ENCODE results near the gene ELF2.

Gene ELF2

DNA sequence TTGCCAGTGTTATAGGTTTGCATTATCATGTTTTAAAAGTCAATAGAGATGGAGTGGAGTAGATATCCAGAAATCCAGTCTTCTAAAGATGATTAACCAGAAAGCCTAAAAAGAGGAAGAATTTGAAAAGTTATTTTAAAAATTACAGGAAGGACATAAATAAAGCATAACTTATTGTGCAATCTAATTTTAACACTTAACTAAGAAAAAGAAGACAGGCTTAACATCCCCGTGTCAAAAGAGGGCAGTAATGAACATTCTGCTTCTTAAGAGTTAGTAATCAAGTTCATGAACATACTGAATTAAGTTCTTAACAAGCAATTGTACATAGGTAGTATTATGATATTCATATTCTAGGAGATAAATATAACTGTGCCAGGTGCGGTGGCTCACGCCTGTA lies 39.3 kb downstream of the ELF2 start:
- TF ChIP-seq CTCF (IDR thresholded peaks at IDR 0.05; ENCODE audit: insufficient read depth, low read length, poor library complexity, severe bottlenecking) = no peak
- no peaks in the 10 kb centered on the region for H3K27me3 ChIP-seq (replicated peaks; ENCODE audit: control insufficient read depth, insufficient read depth, low read length)
- no peak overlapping the region for H3K4me3 ChIP-seq (replicated peaks; ENCODE audit: low read depth, low read length)
- no peaks in the 10 kb centered on the region for H3K36me3 ChIP-seq (ENCODE audit: control insufficient read depth, insufficient read depth, low read length)
- DNase-seq (ENCODE audit: extremely low read depth, insufficient read length) = no peak

DNA sequence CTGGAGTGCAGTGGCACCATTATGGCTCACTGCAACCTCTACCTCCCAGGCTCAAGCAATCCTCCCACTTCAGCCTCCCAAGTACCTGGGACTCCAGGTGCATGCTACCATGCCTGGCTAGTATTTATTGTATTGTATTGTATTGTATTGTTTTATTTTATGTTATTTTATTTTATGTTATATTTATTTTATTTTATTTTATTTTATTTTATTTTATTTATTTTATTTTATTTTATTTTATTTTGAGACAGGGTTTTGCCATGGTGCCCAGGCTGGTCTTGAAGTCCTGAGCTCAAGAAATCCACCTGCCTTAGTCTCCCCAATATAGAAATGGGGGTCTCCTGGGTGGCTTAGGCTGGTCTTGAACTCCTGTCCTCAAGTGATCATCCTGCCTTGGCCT lies 42.6 kb downstream of the ELF2 start:
- Histone ChIP-seq H3K27me3 (replicated peaks; ENCODE audit: control insufficient read depth, insufficient read depth, low read length) (no peaks in the 10 kb centered on the region), H3K4me3 (replicated peaks; ENCODE audit: low read depth, low read length) (no peak overlapping the region), H3K36me3 (ENCODE audit: control insufficient read depth, insufficient read depth, low read length) (no peaks in the 10 kb centered on the region)
- DNase-seq (ENCODE audit: extremely low read depth, insufficient read length) = no peak
- TF ChIP-seq CTCF (IDR thresholded peaks at IDR 0.05; ENCODE audit: insufficient read depth, low read length, poor library complexity, severe bottlenecking) = no peak

- Histone ChIP-seq H3K4me3 (replicated peaks; ENCODE audit: low read depth, low read length) (no peak overlapping the region), H3K27me3 (replicated peaks; ENCODE audit: control insufficient read depth, insufficient read depth, low read length) (no peaks in the 10 kb centered on the region), H3K36me3 (ENCODE audit: control insufficient read depth, insufficient read depth, low read length) (no peaks in the 10 kb centered on the region)
- no peak for TF ChIP-seq CTCF (IDR thresholded peaks at IDR 0.05; ENCODE audit: insufficient read depth, low read length, poor library complexity, severe bottlenecking)
- DNase-seq (ENCODE audit: extremely low read depth, insufficient read length) = no peak
Measured at GRCh38 chr4:139131209-139131870, 45.7 kb downstream of the ELF2 start.

GRCh38 chr4:139129206-139129605 lies 47.8 kb downstream of the ELF2 start:
- no peak for TF ChIP-seq CTCF (IDR thresholded peaks at IDR 0.05; ENCODE audit: insufficient read depth, low read length, poor library complexity, severe bottlenecking)
- H3K4me3 ChIP-seq (replicated peaks; ENCODE audit: low read depth, low read length) = no peak overlapping the region
- no peak for DNase-seq (ENCODE audit: extremely low read depth, insufficient read length)
- H3K36me3 ChIP-seq (ENCODE audit: control insufficient read depth, insufficient read depth, low read length) = no peaks in the 10 kb centered on the region
- no peaks in the 10 kb centered on the region for H3K27me3 ChIP-seq (replicated peaks; ENCODE audit: control insufficient read depth, insufficient read depth, low read length)

GRCh38 chr4:139126898-139127297 lies 50.1 kb downstream of the ELF2 start:
- no peak overlapping the region for H3K4me3 ChIP-seq (replicated peaks; ENCODE audit: low read depth, low read length)
- DNase-seq (ENCODE audit: extremely low read depth, insufficient read length) = no peak
- no peak for TF ChIP-seq CTCF (IDR thresholded peaks at IDR 0.05; ENCODE audit: insufficient read depth, low read length, poor library complexity, severe bottlenecking)
- no peaks in the 10 kb centered on the region for H3K36me3 ChIP-seq (ENCODE audit: control insufficient read depth, insufficient read depth, low read length)
- no peaks in the 10 kb centered on the region for H3K27me3 ChIP-seq (replicated peaks; ENCODE audit: control insufficient read depth, insufficient read depth, low read length)

DNA sequence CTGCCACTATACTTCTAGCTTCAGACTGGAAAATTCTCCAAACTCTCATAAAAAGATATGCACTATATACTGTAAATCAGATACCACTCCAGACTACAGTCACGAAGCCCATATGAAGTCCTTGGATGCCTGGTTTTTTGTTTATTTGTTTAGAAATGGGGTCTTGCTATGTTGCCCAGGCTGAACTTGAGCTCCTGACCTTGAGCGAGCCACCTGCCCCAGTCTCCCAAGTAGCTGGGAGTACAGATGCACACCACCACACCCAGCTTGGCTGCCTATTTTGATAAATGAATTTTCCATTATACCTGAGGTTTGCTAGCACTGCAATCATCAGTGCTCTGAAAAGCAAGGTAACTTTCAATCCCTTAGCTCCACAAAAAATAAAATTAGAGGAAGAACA lies 53.1 kb downstream of the ELF2 start:
- DNase-seq (ENCODE audit: extremely low read depth, insufficient read length) = no peak
- H3K27me3 ChIP-seq (replicated peaks; ENCODE audit: control insufficient read depth, insufficient read depth, low read length) = no peaks in the 10 kb centered on the region
- H3K36me3 ChIP-seq (ENCODE audit: control insufficient read depth, insufficient read depth, low read length) = no peaks in the 10 kb centered on the region
- no peak overlapping the region for H3K4me3 ChIP-seq (replicated peaks; ENCODE audit: low read depth, low read length)
- no peak for TF ChIP-seq CTCF (IDR thresholded peaks at IDR 0.05; ENCODE audit: insufficient read depth, low read length, poor library complexity, severe bottlenecking)
